ENCODE results near the gene MSLN.

The MSLN gene

DNA sequence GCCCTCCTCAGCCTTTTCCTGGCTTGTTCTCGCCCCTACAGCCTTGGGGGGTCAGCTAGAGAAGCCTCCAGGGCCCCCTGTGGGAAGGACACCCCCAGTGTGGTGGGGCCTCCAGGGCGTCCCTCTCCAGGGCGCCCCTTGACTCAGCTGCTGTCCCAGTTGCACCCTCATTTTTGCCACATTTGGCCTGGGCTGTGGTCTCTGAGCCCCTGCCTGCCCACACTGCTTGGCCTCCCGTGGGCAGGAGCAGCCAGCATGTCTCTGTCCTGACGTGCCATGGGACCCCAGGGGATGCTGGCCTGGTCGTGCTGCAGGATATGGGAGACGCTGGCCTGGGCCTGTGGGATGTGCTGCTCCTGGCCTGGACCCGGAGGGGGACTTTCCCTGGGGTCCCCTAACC, 32.9 kb downstream of the MSLN start:
- DNase-seq (ENCODE audit: low spot score) = no peak

DNA sequence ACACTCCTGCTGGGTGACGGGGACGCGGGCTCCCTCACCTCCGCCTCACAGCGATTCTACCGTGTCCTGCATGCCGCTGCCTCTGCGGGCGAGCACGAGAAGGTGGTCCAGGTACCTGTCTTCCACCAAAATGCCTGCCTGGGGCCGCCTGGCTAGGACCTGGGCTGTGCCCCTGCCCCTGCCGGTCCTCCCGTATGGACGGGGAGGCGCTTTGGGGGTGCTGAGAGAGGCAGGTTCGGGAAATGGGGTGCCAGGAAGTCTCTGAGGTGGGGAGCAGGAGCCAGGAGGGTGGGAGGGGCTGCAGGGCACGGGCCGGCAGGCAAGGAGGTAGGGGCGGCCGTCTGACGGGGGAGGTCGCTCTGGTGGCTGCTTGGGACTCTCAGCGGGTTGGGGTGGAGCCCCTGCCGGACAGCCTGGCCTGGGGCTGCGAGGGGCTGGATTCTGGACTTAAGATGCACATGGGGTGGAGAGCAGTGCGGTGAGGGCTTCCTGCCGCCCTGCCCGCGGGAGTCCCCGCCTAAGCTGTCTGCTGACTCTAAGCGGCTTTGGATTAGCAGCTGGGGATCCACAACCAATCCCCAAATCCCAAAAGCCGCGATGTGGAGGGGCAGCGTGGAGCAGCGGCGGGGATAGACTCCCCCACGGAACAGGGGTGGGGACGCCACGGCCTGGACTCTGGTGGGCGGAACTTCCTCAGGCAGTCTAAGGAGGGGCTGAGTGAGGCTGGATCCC, 33.7 kb downstream of the MSLN start:
- DNase-seq (ENCODE audit: low spot score) = no peak

DNA sequence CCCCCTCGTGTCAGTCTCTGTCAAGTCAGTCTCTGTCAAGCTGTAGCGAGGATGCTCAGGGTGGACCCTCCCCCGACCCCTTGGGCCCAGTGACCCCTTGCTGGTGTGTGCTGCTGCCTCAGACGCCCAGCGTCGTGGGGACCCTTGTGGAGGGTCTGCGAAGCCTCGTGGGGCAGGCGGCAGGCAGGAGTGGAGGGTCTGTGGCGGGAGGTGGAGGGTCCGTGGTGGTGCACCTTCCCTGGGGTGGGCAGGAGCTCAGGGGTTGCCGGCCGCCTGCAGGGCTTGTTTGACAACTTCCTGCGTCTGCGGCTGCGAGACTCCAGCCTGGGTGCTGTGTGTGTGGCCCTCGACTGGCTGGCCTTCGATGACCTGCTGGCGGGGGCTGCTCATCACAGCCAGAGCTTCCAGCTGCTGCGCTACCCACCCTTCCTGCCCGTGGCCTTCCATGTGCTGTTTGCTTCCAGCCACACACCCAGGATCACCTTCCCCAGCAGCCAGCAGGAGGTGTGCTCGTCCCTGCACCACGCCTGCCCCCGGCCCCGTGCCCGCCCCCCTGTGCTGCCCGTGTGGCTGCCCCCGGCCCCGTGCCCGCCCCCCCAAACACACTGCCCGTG, 34.4 kb downstream of the MSLN start:
- DNase-seq (ENCODE audit: low spot score) = no peak

DNA sequence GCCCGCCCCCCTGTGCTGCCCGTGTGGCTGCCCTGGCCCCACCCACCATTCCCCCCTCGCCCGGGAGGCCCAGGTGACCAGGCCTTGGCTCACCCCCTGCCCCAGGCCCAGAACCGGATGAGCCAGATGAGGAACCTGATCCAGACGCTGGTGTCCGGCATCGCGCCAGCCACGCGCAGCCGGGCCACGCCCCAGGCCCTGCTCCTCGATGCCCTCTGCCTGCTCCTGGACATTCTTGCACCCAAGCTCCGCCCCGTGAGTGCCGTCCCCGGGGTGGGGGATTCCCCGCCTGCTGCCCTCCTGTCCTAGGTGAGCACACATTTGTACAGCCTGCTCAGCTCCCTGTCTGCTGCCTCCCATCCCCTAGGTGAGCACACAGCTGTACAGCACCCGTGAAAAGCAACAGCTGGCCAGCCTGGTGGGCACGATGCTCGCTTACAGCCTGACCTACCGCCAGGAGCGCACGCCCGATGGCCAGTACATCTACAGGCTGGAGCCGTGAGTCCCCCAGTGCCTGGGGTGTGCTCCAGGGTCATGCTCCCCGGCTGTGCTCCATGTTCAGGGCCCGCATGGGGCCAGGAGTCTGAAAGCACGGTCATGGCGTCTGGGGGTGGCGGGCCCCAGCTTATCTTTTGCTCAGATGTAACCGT, 35.2 kb downstream of the MSLN start:
- DNase-seq (ENCODE audit: low spot score) = no peak

DNA sequence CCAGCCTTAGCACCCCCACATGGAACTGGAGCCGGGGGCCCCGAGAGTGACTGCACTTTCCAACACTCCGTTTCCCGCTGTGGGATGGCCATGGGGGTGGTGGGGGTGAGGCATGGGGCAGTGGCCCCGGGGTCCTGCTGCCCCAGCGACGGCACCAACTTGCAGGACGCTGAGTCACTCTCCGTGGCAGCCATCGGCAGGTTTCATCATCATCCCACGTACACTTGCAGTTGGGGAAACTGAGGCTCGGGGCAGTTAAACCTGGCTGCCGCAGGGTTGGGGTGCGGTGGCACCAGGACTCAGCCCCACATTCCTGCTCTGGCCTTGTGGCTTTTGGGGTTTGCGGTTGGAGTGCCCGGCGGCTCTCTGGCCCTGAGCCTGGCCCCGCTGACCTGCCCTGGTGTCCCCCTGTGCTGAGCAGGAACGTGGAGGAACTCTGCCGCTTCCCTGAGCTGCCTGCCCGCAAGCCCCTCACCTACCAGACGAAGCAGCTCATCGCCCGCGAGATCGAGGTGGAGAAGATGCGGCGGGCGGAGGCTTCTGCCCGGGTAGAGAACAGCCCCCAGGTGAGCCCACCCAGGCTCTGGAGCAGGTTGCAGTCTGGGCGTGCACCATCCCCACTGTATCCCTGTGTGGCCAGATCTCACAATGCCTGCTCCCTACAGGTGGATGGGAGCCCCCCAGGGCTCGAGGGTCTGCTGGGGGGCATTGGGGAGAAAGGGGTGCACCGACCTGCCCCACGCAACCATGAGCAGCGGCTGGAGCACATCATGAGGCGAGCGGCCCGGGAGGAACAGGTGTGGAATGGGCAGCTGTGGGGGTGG, 36.0 kb downstream of the MSLN start:
- DNase-seq (ENCODE audit: low spot score) = no peak

DNA sequence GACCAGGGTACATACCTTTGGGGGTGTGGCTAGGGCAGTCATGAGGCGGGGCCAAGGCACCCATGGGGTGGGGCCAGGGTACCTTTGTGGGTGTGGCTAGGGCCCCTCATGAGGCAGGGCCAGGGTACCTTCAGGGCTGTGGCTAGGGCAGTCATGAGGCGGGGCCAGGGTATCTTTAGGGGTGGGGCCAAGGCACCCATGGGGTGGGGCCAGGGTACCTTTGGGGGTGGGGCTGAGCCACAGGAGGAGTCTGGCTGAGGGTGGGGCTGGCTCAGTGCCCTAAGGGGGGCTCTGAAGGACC, 36.5 kb downstream of the MSLN start:
- no peak for DNase-seq (ENCODE audit: low spot score)

DNA sequence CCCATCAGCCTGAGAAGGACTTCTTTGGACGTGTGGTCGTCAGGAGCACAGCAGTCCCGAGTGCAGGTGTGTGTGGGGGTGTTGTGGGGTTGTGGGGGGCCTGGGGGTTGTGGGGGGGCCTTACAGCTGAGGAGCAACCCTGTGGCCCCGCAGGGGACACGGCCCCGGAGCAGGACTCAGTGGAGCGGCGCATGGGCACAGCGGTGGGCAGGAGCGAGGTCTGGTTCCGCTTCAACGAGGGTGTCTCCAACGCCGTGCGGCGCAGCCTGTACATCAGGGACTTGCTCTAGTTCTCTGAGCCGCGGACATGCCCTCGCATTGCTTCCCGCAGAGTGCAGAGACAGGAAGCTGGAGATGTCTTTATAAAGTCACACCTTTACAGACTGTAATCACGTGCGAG, 37.2 kb downstream of the MSLN start:
- DNase-seq (ENCODE audit: low spot score) = no peak

DNA sequence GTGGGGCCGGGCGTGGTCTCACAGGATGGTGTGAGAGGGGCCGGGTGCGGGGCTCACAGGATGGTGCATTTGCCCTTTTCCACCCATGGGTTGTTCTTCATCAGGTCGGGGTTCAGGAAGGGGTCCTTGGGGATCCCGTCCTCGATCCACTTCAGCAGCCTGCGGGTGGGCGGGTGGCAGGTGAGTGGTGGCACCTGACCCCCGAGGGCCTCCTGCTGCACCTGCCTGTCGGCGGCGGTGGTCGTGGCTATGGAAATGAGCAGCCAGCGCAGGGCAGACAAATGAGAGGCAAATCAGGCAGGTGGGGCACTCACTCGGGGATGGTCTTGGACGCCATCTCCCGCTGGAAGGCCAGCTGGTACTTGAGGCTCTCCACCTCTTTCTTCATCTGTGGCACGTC, 38.1 kb downstream of the MSLN start:
- no peak for DNase-seq (ENCODE audit: low spot score)

DNA sequence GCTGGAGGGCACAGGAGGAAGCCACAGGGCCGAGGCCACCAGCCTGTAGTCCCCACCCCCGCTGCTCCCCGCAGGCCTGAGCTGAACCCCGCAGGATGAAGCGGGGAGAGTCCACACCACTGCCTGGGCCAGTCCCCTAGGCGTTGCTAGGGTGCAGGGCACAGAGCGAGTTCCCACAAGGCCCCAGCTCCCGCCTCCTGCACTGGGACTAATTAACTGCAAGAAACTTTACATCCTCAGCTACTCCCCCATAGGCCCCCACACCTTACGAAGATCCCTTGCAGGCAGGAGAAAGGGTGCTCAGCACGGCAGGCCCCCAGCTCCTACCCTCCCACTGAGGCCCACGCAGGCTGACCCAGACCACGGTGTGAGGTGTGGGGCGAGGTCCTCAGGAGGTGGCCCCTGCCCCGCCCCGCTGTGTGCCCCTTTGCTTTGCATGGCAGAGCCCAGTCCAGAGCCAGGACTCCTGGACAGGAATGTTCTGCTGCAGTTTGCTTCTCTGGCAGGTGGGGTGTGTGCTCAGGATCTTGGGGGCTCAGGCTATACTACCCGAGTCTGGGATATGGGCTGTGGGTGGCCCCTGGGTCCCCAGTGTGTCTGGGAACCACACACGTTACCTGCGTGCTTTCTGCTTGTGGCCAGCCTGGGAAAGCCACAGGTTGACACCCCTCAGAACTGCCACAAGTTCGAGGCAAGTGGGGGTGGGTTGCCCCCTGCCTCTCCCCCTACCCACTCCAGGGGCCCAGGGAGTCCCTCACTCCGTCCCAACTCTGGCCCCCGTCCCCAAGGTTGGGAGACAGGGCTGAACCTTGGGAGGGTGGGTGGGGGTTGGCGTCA, 38.8 kb downstream of the MSLN start:
- no peak for DNase-seq (ENCODE audit: low spot score)

DNA sequence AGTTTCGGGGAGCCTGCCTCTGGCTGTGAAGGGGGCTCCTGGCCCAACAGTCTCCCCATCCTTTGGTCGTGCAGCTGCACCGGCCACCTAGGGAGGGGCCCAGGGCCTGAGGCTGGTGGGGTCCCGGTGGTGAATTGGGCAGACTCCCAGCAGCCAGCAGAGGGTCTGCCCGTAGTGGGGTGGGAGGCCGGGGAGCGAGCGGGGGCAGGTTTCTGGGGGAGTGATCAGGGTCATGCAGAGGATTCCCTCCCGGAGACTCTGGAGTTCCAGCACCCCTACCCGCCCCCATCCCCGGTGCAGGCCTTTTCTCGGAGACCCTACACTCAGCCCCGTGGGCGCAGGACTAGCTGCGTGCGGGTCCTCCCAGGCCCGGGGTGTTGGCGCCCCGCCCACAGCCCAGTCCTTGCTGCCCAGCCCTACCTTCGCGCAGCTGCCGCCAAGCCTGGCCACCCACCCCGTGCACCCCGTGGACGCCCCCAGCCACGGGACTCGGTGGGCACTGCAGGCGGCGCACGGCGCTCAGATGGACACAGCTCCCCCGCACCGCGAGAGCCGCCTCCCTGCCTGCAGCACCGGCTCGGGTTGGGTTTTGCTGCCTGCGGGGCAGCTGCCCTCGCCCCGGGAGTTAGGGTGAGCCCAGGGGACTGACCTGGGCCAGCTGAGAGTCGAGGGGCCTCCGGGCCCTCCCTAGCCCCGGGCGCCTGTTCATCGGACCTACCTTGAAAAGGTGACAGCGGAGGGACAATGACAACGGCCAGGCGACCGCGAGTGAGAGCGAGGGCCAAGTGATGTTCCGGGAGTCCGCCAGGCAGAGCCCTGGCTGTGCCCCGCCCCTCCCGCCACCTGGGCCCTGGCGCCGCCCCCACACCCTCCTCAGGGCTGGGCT, 39.7 kb downstream of the MSLN start, which contains the start of gene GNG13:
Gene GNG13, minus strand, starts transcription at position 787 of the 886 bp plus-strand sequence. CDS start 1,657 bp downstream, outside the sequence.
- no peak for DNase-seq (ENCODE audit: low spot score)

DNA sequence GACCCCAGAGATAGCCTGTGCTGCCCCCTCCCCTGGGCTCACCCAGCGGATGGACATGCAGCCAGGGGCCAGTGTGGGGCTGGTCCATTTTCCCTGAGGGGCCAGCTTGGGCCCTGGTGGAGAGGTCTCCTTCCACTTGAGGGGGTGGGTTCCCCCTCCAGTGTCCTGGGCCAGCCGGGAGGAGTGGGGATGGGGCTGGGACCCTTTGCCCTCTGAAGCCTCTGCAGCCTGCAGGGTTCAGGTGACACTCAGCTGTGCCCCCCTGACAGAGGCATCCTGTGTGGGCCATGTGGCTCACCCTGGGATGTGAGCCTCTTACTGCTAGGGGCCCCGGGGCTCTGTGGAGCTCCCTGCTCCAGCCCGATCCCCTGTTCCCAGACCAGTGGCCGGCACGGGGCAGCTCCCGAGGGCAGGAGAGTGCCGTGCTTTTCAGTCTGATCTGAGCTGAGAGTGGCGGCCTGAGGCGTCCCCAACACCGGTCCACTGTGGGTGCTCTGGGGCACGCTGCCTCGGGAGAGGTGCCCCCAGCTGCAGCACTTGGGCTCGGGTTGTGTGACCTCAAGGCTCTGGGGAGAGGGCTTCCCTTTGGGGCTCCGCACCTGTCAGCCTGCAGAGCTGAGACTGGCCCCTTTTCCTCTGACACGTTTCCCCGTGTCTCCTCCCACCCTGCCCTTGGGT, 40.4 kb downstream of the MSLN start:
- no peak for DNase-seq (ENCODE audit: low spot score)

DNA sequence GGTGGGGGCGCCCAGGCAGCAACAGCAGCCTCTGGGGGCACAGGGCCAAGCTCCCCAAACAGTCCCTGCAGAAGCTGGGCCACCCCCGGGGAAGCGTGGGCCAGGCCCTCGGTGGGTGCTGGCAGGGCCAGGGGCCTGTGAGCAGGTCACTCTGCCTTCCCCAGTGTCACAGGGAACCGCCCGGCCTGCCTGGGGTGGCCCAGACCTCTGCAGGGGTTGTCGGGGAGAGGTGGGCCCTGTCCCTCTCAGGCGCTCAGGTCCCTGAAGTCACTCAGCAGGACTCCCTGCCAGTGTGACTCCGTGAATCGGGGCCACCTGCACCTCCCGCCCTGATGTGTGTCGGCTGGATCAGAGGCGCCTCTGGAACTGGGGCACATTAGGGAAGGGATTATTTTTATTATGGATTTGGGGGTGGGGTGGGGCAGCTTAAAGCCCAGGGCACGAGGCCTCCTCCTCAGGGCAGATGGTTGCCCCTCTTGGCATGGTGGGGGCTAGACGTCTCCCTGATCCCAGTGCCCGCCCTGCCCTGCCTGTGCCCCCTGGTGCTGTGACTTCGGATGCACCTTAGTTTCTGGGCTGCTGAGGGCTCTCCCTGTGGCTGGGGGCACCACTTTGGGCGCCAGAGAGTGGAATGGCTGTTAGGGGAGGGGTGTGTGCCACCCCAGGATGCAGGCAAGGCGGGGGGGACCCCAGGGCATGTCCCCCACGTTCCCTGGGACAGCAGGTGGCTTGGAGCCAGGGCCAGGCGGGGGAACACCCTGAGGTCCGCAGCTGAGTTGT, 41.2 kb downstream of the MSLN start:
- DNase-seq (ENCODE audit: low spot score) = no peak

DNA sequence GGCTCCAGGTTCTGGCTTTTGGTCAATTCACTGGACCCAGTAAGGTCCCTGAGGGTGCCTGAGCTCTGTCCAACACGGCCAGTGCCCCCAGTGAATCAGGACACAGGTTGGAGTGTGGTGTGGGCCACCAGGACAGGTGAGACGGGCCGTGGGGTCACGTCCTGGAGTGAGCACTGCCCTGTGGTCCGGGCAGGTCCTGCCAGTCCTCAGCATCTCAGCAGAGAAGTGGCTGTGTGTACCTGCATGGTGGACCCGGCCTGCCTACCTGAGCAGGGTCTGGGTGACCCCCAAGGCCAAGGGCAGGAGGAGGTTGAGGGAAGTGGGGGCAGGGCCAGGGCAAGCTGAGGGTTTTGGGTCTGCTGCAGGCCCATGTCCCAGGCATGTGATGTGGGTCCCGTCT, 41.9 kb downstream of the MSLN start:
- DNase-seq (ENCODE audit: low spot score) = no peak

DNA sequence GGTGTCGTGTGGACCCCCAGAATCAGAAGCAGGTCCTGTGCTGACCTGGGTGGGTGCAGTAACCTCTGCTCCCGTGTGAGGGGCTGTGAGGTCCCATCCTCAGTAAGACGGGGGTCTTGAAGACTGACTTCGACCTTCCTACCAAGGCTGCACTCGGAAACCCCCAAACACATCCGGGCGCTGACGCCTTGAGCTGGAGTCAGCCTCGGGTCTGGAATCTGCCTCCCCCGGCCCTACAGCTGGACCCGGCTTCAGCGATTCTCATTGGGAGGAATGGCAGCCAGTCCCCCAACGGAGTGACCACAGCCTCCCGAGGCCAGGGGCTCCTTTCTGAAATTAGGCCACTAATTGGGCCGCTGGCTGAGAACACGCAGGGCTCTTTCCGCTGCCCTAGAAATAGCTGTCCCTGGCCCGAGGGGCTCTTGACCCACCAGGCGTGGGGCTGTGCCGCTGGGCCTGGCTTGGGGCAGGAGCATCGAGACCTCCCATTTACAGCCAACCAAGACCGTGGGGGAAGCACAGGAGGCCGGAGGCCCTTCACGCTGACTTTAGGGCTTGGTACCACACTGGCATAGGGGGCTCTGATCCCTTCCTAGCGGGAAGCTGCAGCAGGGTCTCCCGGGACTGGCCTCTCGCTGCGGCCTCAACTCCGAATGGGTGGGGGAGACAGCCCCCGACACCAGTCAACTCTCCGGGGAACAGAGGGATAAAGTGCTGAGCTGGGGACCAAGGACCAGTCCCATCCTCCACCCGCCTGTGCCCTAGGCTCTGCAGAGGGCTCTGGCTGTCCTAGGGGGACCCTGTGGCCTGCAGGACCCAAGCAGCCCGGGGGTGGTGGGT, 42.6 kb downstream of the MSLN start:
- no peak for DNase-seq (ENCODE audit: low spot score)

DNA sequence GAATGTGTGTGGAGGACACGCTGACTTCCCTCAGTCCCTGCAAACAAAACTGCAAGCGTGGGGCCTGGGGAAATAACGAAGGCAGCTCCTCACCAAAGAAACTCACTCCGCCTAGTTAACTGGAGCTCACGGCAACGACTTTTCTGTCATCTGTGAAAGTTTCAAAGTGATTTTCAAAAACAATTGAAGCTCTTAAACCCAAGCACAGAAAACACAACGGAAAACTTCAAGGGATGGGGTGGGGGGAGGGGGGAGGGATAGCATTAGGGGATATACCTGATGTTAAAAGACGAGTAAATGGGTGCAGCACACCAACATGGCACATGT, 43.2 kb downstream of the MSLN start:
- DNase-seq (ENCODE audit: low spot score) = no peak

DNA sequence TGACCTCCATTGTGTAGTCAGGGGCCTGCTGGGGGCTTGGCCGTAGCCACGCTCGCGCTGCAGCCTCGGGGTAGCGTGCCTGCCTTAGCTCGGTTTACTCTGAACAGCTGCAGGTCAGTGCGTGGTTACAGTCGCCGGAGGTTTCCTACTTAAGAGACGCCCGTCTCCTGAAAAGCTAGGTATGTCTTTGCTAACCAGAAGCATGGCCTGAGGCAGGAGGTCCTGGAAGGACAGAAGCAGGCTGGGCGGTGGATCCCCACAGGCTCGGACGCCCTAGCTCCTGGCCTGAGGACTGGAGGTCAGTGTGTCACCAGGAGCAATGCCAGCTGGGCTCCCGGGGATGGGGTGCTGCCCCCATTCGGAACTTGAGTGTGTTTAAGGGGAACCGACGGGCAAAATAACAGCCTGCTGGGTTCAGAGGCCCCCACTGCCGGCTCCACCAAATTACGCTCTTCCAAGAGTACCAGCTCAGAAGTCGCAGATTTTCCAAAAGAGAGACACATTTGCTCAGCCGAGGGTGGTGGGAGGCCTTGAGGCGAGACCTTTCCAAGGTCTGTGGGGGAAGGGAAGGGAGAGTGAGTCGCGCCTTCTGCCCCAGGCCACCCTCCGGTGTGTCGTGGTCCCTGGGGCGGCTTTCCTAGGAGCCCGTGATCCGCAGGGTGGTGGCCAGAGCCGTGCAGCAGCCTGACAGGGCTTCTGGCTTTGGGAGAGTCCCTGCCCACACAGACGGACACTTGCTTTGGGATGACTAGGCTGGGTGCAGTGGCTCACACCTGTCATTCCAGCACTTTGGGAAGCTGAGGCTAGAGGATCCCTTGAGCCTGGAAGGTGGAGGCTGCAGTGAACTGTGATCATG, 43.9 kb downstream of the MSLN start:
- no peak for DNase-seq (ENCODE audit: low spot score)

DNA sequence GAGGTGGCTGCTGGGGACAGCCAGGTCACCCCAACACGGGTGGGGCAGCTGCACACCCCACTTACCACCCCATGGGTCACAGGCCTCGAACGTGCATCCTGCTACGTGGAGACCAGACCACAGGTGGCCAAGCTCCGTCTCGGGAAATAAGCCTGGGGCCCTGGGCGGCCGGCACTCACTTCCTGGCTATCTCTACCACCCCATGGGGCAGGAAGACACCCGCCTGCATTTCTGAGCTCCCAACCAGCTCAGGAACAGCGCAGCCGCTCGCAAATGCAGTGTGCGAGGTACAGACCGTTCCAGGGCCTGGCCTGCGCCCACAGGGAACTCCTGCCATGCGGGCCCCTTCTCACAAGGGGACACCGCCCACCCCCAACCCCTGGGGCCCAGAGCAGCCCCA, 44.9 kb downstream of the MSLN start:
- no peak for DNase-seq (ENCODE audit: low spot score)

Data from AG08396 (cell line).